Liver (tissue), 9 donors: ENCODE results near the gene NR6A1. TPM values are rescaled to one million over a fixed set of nuclear protein-coding genes. Genes with fewer than 3 reads are reported as not detected.

Experiments used
- DNase-seq: peaks from one replicate; pipeline ENCODE4 v3.0.0-alpha.2; 2017; ENCODE audit warnings: low spot score
- H3K27ac ChIP-seq, 2 donors: one replicate each; pipeline ENCODE4 v1.7.0; 2013; ENCODE audit warnings: inconsistent platforms in 2 of 2, low read length in 2 of 2, control low read depth in 1 of 2, low read depth in 1 of 2, mild to moderate bottlenecking in 1 of 2
- H3K27me3 ChIP-seq, 4 donors: one replicate each; pipeline versions ENCODE4 v1.6.1 to v1.7.0; 2013; ENCODE audit warnings: low read length in 3 of 4, inconsistent platforms in 1 of 4, mild to moderate bottlenecking in 1 of 4, moderate library complexity in 1 of 4; ENCODE audit not compliant: control insufficient read depth in 4 of 4, insufficient read depth in 4 of 4
- H3K36me3 ChIP-seq, 4 donors: one replicate each; pipeline versions ENCODE4 v1.6.1 to v1.7.0; 2013; ENCODE audit warnings: low read length in 3 of 4, mild to moderate bottlenecking in 3 of 4, low read depth in 1 of 4, moderate library complexity in 1 of 4; ENCODE audit not compliant: control insufficient read depth in 4 of 4, insufficient read depth in 3 of 4
- H3K4me1 ChIP-seq, 4 donors: one replicate each; pipeline versions ENCODE4 v1.6.1 to v1.7.0; 2013; ENCODE audit warnings: low read length in 3 of 4, mild to moderate bottlenecking in 3 of 4, moderate library complexity in 1 of 4; ENCODE audit not compliant: control insufficient read depth in 4 of 4, insufficient read depth in 4 of 4
- H3K4me3 ChIP-seq, 3 donors: one replicate each; pipeline versions ENCODE4 v1.6.1 to v1.7.0; 2013; ENCODE audit warnings: low read length in 3 of 3, control low read depth in 1 of 3, low read depth in 1 of 3, mild to moderate bottlenecking in 1 of 3
- H3K9ac ChIP-seq, 2 donors: one replicate each; pipeline ENCODE4 v1.7.0; 2013; ENCODE audit warnings: low read length in 2 of 2, mild to moderate bottlenecking in 2 of 2, moderate library complexity in 2 of 2, control low read depth in 1 of 2, low read depth in 1 of 2
- H3K9me3 ChIP-seq, 4 donors: one replicate each; pipeline versions ENCODE4 v1.6.1 to v1.7.0; 2013; ENCODE audit warnings: low read length in 3 of 4; ENCODE audit not compliant: control insufficient read depth in 4 of 4
- ATF3 ChIP-seq: IDR thresholded peaks from 2 replicates; pipeline ENCODE4 v1.6.1; 2016; ENCODE audit warnings: antibody characterized with exemption
- EGR1 ChIP-seq, 2 donors: IDR thresholded peaks; 2 replicates each; pipeline ENCODE4 v1.6.1; 2016 to 2018; ENCODE audit warnings: antibody characterized with exemption in 2 of 2, low read depth in 2 of 2
- FOXA1 ChIP-seq: IDR thresholded peaks from 2 replicates; pipeline ENCODE4 v1.6.1; 2016; ENCODE audit warnings: antibody characterized with exemption
- FOXA2 ChIP-seq: IDR thresholded peaks from 2 replicates; pipeline ENCODE4 v1.6.1; 2016; ENCODE audit warnings: antibody characterized with exemption
- GABPA ChIP-seq, 2 donors: IDR thresholded peaks in 1 of 2; conservative IDR thresholded peaks in 1 of 2; 2 replicates each; pipeline ENCODE4 v1.6.1; 2016; ENCODE audit warnings: antibody characterized with exemption in 2 of 2, mild to moderate bottlenecking in 1 of 2, moderate library complexity in 1 of 2
- HNF4A ChIP-seq, 2 donors: conservative IDR thresholded peaks; 2 replicates each; pipeline ENCODE4 v1.6.1; 2016; ENCODE audit warnings: antibody characterized with exemption in 2 of 2, mild to moderate bottlenecking in 2 of 2
- JUND ChIP-seq, 2 donors: IDR thresholded peaks; 2 replicates each; pipeline ENCODE4 v1.6.1; 2016; ENCODE audit warnings: antibody characterized with exemption in 2 of 2
- MAX ChIP-seq: IDR thresholded peaks from 2 replicates; pipeline ENCODE4 v1.6.1; 2016; ENCODE audit warnings: antibody characterized with exemption
- NR2F2 ChIP-seq: IDR thresholded peaks from 2 replicates; pipeline ENCODE4 v1.6.1; 2016; ENCODE audit warnings: antibody characterized with exemption
- RAD21 ChIP-seq, 2 donors: IDR thresholded peaks; 2 replicates each; pipeline ENCODE4 v1.6.1; 2016; ENCODE audit warnings: antibody characterized with exemption in 2 of 2, mild to moderate bottlenecking in 2 of 2
- RXRA ChIP-seq, 2 donors: IDR thresholded peaks; 2 replicates each; pipeline ENCODE4 v1.6.1; 2017 to 2018; ENCODE audit warnings: antibody characterized with exemption in 2 of 2, mild to moderate bottlenecking in 1 of 2
- SP1 ChIP-seq: IDR thresholded peaks from 2 replicates; pipeline ENCODE4 v1.6.1; 2018; ENCODE audit warnings: antibody characterized with exemption, mild to moderate bottlenecking
- TAF1 ChIP-seq: conservative IDR thresholded peaks from 2 replicates; pipeline ENCODE4 v1.6.1; 2016; ENCODE audit warnings: antibody characterized with exemption, mild to moderate bottlenecking
- YY1 ChIP-seq: IDR thresholded peaks from 2 replicates; pipeline ENCODE4 v1.6.1; 2016; ENCODE audit warnings: antibody characterized with exemption, mild to moderate bottlenecking
- ZBTB33 ChIP-seq: IDR thresholded peaks from 2 replicates; pipeline ENCODE4 v1.6.1; 2016; ENCODE audit warnings: antibody characterized with exemption
- WGBS: extraction: QIAGEN DNeasy Blood & Tissue Kit; methylation state at CpG from one replicate; pipeline ENCODE4 v1.1.7; 2013; 5-methylcytosine and 5-hydroxymethylcytosine counted together
- polyA plus RNA-seq, 2 donors: library from polyadenylated mRNA; stranded (reverse) in 1 of 2; unstranded in 1 of 2; fragments of 200-250 nt in 1 of 2; fragments of >200 nt in 1 of 2; fragmentation: Nextera tagmentation in 1 of 2; extraction: Ambion mirVana in 1 of 2; gene quantifications; one replicate each; pipeline versions ENCODE4 v1.2.1 to v1.2.3, GENCODE V29; 2013 to 2015
- total RNA-seq, 2 donors: library from RNA; depleted of rRNA; stranded (reverse); fragments of >200 nt; gene quantifications; one replicate each; pipeline ENCODE4 v1.2.3, GENCODE V29; 2014
- TF ChIP-seq, protein P1 (sequence below): fragments of 150-350 bp; IDR thresholded peaks from 2 replicates; pipeline ENCODE4 v1.5.1; 2017; ENCODE audit warnings: improper control_type of control experiment, low read depth, low read length; ENCODE audit not compliant: missing input control
- TF ChIP-seq, protein P2 (sequence below): IDR thresholded peaks from 2 replicates; pipeline ENCODE4 v1.6.1; 2016; ENCODE audit warnings: antibody characterized with exemption, mild to moderate bottlenecking
- donor health status: healthy.
- donor health status: healthy.
- donor health status: healthy.
- donor health status: healthy.
- donor health status: healthy.

Gene NR6A1
- total and polyA plus RNA-seq, 4 donors: 0.72 to 6.1 (median 2.1) TPM

DNA sequence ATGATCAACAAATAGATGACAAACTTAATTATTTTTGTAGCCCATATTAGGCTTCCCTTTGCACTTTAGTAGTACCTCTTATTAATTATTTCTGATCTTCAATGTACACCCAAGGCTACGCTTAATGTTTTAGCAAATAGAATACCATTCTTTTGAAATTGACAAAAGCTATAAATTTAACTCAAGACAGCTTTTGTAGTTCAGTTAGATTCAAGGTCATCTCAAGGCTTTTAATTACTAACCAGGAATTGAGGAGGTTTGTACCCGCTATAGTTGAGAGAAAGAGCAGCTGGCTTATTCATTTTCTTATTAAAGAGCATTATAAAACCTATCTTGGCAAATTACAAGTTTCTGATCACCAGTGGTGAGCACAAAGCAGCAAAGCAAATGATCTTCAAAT lies 15.1 kb downstream of the NR6A1 start:
- Histone ChIP-seq H3K27ac (no peak overlapping the region), H3K4me1 (peaks cover 0 to 16% (median 4%) of the 10 kb centered on the region in 4 donors), H3K4me3 (no peak overlapping the region), H3K9ac (no peak overlapping the region), H3K27me3 (no peaks in the 10 kb centered on the region), H3K9me3 (no peaks in the 10 kb centered on the region), H3K36me3 (no peaks in the 10 kb centered on the region)
- no peak for TF ChIP-seq NR2F2
- TF ChIP-seq SP1: no peak
- no peak for TF ChIP-seq HNF4A (conservative IDR thresholded peaks at IDR 0.05)
- no peak for TF ChIP-seq GABPA (IDR thresholded peaks at IDR 0.05 in 1 of 2, conservative IDR thresholded peaks at IDR 0.05 in 1 of 2)
- TF ChIP-seq FOXA2: no peak
- TF ChIP-seq RXRA (IDR thresholded peaks at IDR 0.05): no peak
- TF ChIP-seq MAX: no peak
- TF ChIP-seq, protein P1, sequence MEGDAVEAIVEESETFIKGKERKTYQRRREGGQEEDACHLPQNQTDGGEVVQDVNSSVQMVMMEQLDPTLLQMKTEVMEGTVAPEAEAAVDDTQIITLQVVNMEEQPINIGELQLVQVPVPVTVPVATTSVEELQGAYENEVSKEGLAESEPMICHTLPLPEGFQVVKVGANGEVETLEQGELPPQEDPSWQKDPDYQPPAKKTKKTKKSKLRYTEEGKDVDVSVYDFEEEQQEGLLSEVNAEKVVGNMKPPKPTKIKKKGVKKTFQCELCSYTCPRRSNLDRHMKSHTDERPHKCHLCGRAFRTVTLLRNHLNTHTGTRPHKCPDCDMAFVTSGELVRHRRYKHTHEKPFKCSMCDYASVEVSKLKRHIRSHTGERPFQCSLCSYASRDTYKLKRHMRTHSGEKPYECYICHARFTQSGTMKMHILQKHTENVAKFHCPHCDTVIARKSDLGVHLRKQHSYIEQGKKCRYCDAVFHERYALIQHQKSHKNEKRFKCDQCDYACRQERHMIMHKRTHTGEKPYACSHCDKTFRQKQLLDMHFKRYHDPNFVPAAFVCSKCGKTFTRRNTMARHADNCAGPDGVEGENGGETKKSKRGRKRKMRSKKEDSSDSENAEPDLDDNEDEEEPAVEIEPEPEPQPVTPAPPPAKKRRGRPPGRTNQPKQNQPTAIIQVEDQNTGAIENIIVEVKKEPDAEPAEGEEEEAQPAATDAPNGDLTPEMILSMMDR: no peak
- no peak for TF ChIP-seq RAD21 (IDR thresholded peaks at IDR 0.05)
- TF ChIP-seq FOXA1: no peak
- TF ChIP-seq JUND (IDR thresholded peaks at IDR 0.05): no peak
- TF ChIP-seq, protein P2, sequence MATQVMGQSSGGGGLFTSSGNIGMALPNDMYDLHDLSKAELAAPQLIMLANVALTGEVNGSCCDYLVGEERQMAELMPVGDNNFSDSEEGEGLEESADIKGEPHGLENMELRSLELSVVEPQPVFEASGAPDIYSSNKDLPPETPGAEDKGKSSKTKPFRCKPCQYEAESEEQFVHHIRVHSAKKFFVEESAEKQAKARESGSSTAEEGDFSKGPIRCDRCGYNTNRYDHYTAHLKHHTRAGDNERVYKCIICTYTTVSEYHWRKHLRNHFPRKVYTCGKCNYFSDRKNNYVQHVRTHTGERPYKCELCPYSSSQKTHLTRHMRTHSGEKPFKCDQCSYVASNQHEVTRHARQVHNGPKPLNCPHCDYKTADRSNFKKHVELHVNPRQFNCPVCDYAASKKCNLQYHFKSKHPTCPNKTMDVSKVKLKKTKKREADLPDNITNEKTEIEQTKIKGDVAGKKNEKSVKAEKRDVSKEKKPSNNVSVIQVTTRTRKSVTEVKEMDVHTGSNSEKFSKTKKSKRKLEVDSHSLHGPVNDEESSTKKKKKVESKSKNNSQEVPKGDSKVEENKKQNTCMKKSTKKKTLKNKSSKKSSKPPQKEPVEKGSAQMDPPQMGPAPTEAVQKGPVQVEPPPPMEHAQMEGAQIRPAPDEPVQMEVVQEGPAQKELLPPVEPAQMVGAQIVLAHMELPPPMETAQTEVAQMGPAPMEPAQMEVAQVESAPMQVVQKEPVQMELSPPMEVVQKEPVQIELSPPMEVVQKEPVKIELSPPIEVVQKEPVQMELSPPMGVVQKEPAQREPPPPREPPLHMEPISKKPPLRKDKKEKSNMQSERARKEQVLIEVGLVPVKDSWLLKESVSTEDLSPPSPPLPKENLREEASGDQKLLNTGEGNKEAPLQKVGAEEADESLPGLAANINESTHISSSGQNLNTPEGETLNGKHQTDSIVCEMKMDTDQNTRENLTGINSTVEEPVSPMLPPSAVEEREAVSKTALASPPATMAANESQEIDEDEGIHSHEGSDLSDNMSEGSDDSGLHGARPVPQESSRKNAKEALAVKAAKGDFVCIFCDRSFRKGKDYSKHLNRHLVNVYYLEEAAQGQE: no peak
- WGBS: 91% methylated on average over 2 of the region's 2 CpGs
- DNase-seq: no peak

- H3K9ac ChIP-seq: no peak overlapping the region
- peaks cover 0 to 16% (median 4%) of the 10 kb centered on the region in 4 donors for H3K4me1 ChIP-seq
- no peaks in the 10 kb centered on the region for H3K27me3 ChIP-seq
- 81% methylated on average over 3 of the region's 3 CpGs for WGBS
- H3K9me3 ChIP-seq: no peaks in the 10 kb centered on the region
- no peaks in the 10 kb centered on the region for H3K36me3 ChIP-seq
- H3K27ac ChIP-seq: no peak overlapping the region
- TF ChIP-seq FOXA2 (no peak), HNF4A (conservative IDR thresholded peaks at IDR 0.05) (no peak), YY1 (no peak), ZBTB33 (no peak), RXRA (IDR thresholded peaks at IDR 0.05) (no peak), NR2F2 (no peak), RAD21 (IDR thresholded peaks at IDR 0.05) (no peak), JUND (IDR thresholded peaks at IDR 0.05) (no peak), SP1 (no peak), TAF1 (no peak), EGR1 (IDR thresholded peaks at IDR 0.05; ENCODE audit: low read depth in 2 of 2) (no peak), MAX (no peak), FOXA1 (no peak), ATF3 (no peak), GABPA (IDR thresholded peaks at IDR 0.05 in 1 of 2, conservative IDR thresholded peaks at IDR 0.05 in 1 of 2) (no peak)
- H3K4me3 ChIP-seq: no peak overlapping the region
- no peak for DNase-seq
Observed at GRCh38 chr9:124755061-124755460, 16.1 kb downstream of the NR6A1 start.
